ENCODE data around the gene PIK3CD. TPM values are rescaled to one million over a fixed set of nuclear protein-coding genes. Genes with fewer than 3 reads are reported as not detected.

The PIK3CD gene
- total and polyA plus RNA-seq, 2 of the 8 experiments (the other 6 are each of a cell fraction or from before 2014, with no cell fraction given), result 20.6 to 24.1 TPM

GRCh38 chr1:9755441-9755995, 104.0 kb downstream of the PIK3CD start:
- H3K4me2 ChIP-seq (ENCODE audit: insufficient read depth in 1 of 2, low read depth in 2 of 2, low read length in 2 of 2), result no peak overlapping the region
- peaks cover 5 to 12% (median 8%) of the 10 kb centered on the region in 4 experiments; a peak in 5 of 7 replicates for H3K4me1 ChIP-seq (replicated peaks in 1 of 4; ENCODE audit: control insufficient read depth in 3 of 4, insufficient read depth in 4 of 4, low read length in 3 of 4)
- H3K79me2 ChIP-seq (ENCODE audit: control insufficient read depth in 1 of 2, insufficient read depth in 2 of 2, low read length in 2 of 2), result peaks cover 3 to 27% of the 10 kb centered on the region in 2 experiments; a peak in 2 of 4 replicates
- H2AFZ ChIP-seq (ENCODE audit: low read length), result no peak overlapping the region
- no peak overlapping the region for H4K91ac ChIP-seq (replicated peaks; ENCODE audit: insufficient read length, low read length)
- no peaks in the 10 kb centered on the region for H3K9me3 ChIP-seq (ENCODE audit: insufficient read depth in 2 of 2, low read depth in 1 of 2, low read length in 1 of 2)
- H2BK20ac ChIP-seq (ENCODE audit: low read length), result no peak overlapping the region
- no peak overlapping the region for H3K56ac ChIP-seq (replicated peaks; ENCODE audit: insufficient read length, low read depth, low read length)
- no peak overlapping the region for H2AK5ac ChIP-seq (ENCODE audit: low read depth, low read length)
- H3K18ac ChIP-seq (ENCODE audit: extremely low read depth, low read length), result no peak overlapping the region
- no peak overlapping the region for H3K27ac ChIP-seq (ENCODE audit: low read depth, low read length)
- H3K23ac ChIP-seq (ENCODE audit: insufficient read length), result no peak overlapping the region
- ChIA-PET CTCF (ENCODE audit: partially characterized antibody) (interaction anchor here (0.7 to 0.9 kb wide), 2 partner anchors 35 to 128 kb away, joined by 3 to 4 read pairs; no protein-coding TSS in a partner anchor), POLR2A (ENCODE audit: partially characterized antibody) (no interaction called here)
- no peak overlapping the region for H3K4me3 ChIP-seq (ENCODE audit: extremely low read depth in 1 of 4, insufficient read depth in 2 of 4, low read depth in 3 of 4, low read length in 4 of 4)
- no peak overlapping the region for H3K4ac ChIP-seq (replicated peaks; ENCODE audit: insufficient read length, low read depth, low read length)
- H2BK15ac ChIP-seq (ENCODE audit: low read length), result no peak overlapping the region
- peaks cover 0 to 8% of the 10 kb centered on the region in 2 experiments for H4K20me1 ChIP-seq (replicated peaks in 1 of 2; ENCODE audit: control insufficient read depth in 1 of 2, insufficient read depth in 2 of 2, low read length in 2 of 2)
- H3K23me2 ChIP-seq (ENCODE audit: low read depth, low read length), result no peaks in the 10 kb centered on the region
- no peak overlapping the region for H4K5ac ChIP-seq (ENCODE audit: insufficient read length, low read depth, low read length)
- H4K8ac ChIP-seq (ENCODE audit: extremely low read depth, insufficient read depth, low read length), result no peak overlapping the region
- DNase-seq (ENCODE audit: low read depth in 1 of 2, low spot score in 2 of 2), result no peak
- H2BK12ac ChIP-seq (ENCODE audit: low read depth, low read length), result no peak overlapping the region
- no peak overlapping the region for H3K9ac ChIP-seq (replicated peaks in 1 of 4; ENCODE audit: extremely low read depth in 1 of 4, low read depth in 3 of 4, low read length in 3 of 4)
- no peak overlapping the region for H2BK5ac ChIP-seq (ENCODE audit: low read depth, low read length)
- no peaks in the 10 kb centered on the region; a peak in 1 of 7 replicates for H3K27me3 ChIP-seq (replicated peaks in 1 of 4; ENCODE audit: control insufficient read depth in 3 of 4, extremely low read depth in 1 of 4, insufficient read depth in 3 of 4, low read length in 3 of 4)
- peaks cover 2 to 12% (median 7%) of the 10 kb centered on the region in 4 experiments; a peak in 6 of 8 replicates for H3K36me3 ChIP-seq (ENCODE audit: control insufficient read depth in 2 of 4, insufficient read depth in 4 of 4, low read length in 3 of 4)
- 81% methylated on average over 10 of the region's 10 CpGs; no CpG with 5 or more reads in 1 of the 2 experiments for WGBS, 2 experiments (ENCODE audit: extremely low coverage in 1 of 2, insufficient coverage in 1 of 2, insufficient read length in 1 of 2, insufficient replicate concordance in 2 of 2, low coverage in 1 of 2, low lambda C conversion rate in 2 of 2, missing lambda C conversion rate in 1 of 2)
- no peak for FAIRE-seq
- peaks cover 12% of the 10 kb centered on the region for H3K79me1 ChIP-seq (ENCODE audit: low read depth, low read length)
- H2BK120ac ChIP-seq (replicated peaks; ENCODE audit: low read depth, low read length), result no peak overlapping the region
- no peak overlapping the region for H3K14ac ChIP-seq (ENCODE audit: insufficient read length)
- no peak for TF ChIP-seq SUZ12 (IDR thresholded peaks at IDR 0.05; ENCODE audit: low read length)
- TF ChIP-seq SIX5 (IDR thresholded peaks at IDR 0.05; ENCODE audit: low read depth, low read length), result no peak
- no peak for TF ChIP-seq GTF2F1 (IDR thresholded peaks at IDR 0.05; ENCODE audit: borderline replicate concordance, low read depth, low read length)
- no peak for TF ChIP-seq BCL11A (IDR thresholded peaks at IDR 0.05; ENCODE audit: low read depth in 2 of 2, low read length in 2 of 2)
- TF ChIP-seq FOSL1 (IDR thresholded peaks at IDR 0.05; ENCODE audit: insufficient read depth, low read depth, low read length), result no peak
- TF ChIP-seq CREB1 (IDR thresholded peaks at IDR 0.05), result no peak
- no peak for TF ChIP-seq TEAD4 (IDR thresholded peaks at IDR 0.05; ENCODE audit: low read depth, low read length)
- TF ChIP-seq CBX5 (IDR thresholded peaks at IDR 0.05; ENCODE audit: low read depth, low read length), result no peak
- TF ChIP-seq RBBP5 (IDR thresholded peaks at IDR 0.05; ENCODE audit: borderline replicate concordance, low read depth, low read length), result no peak
- no peak for TF ChIP-seq KDM1A (IDR thresholded peaks at IDR 0.05; ENCODE audit: borderline replicate concordance, low read length)

Data from H1 (cell line).